GM23338 (cell line): Measurements from ENCODE around the gene EPHA5. TPM values are rescaled to one million over a fixed set of nuclear protein-coding genes. Genes with fewer than 3 reads are reported as not detected.

Source experiments
- ATAC-seq: fragments of 200-7000 bp; cut with Tn5 transposase; 3 replicates; pipeline ENCODE4 v1.9.1; 2020
- DNase-seq: peaks from one replicate; pipeline ENCODE4 v3.0.0-alpha.2; 2015; ENCODE audit warnings: low spot score
- H2AFZ ChIP-seq: fragments of 200-600 bp; sonication (generic); 2 replicates; pipeline ENCODE4 v1.8.0; 2016; ENCODE audit warnings: antibody characterized with exemption, mild to moderate bottlenecking, moderate library complexity
- H3F3A ChIP-seq: fragments of 200-600 bp; sonication (generic); replicated peaks from 2 replicates; pipeline ENCODE4 v1.8.0; 2017; ENCODE audit warnings: antibody characterized with exemption, mixed run types, low read depth
- H3K27ac ChIP-seq: fragments of 200-600 bp; sonication (generic); 2 replicates; pipeline ENCODE4 v1.6.1; 2016; ENCODE audit warnings: low read depth
- H3K27me3 ChIP-seq: fragments of 200-600 bp; sonication (generic); 2 replicates; pipeline ENCODE4 v1.8.0; 2016; ENCODE audit warnings: mild to moderate bottlenecking, mixed run types, moderate library complexity; ENCODE audit not compliant: insufficient read depth
- H3K36me3 ChIP-seq: fragments of 200-600 bp; sonication (generic); 2 replicates; pipeline ENCODE4 v1.8.0; 2016; ENCODE audit warnings: mild to moderate bottlenecking; ENCODE audit not compliant: insufficient read depth
- H3K4me1 ChIP-seq: fragments of 200-600 bp; sonication (generic); 2 replicates; pipeline ENCODE4 v1.8.0; 2016; ENCODE audit warnings: mild to moderate bottlenecking, moderate library complexity; ENCODE audit not compliant: insufficient read depth
- H3K4me2 ChIP-seq: fragments of 200-600 bp; sonication (generic); 2 replicates; pipeline ENCODE4 v1.7.1; 2017; ENCODE audit warnings: mixed run types
- H3K4me3 ChIP-seq: fragments of 200-600 bp; sonication (generic); 2 replicates; pipeline ENCODE4 v1.6.1; 2016; ENCODE audit warnings: mixed run types
- H3K79me2 ChIP-seq: fragments of 200-600 bp; sonication (generic); replicated peaks from 2 replicates; pipeline ENCODE4 v1.8.0; 2017; ENCODE audit warnings: mild to moderate bottlenecking; ENCODE audit not compliant: insufficient read depth
- H3K9me2 ChIP-seq: fragments of 200-600 bp; sonication (generic); 2 replicates; pipeline ENCODE4 v1.8.0; 2017; ENCODE audit not compliant: insufficient read depth
- H4K20me1 ChIP-seq: fragments of 200-600 bp; sonication (generic); replicated peaks from 2 replicates; pipeline ENCODE4 v1.8.0; 2017; ENCODE audit warnings: mild to moderate bottlenecking; ENCODE audit not compliant: insufficient read depth
- H3K27ac Mint-ChIP-seq: 2 replicates; pipeline ENCODE4 v1.8.0; 2020; ENCODE audit warnings: inconsistent platforms, mild to moderate bottlenecking, moderate library complexity, mixed read lengths
- H3K27me3 Mint-ChIP-seq: 3 replicates; pipeline ENCODE4 v1.8.0; 2022; ENCODE audit warnings: low read depth, mild to moderate bottlenecking, moderate library complexity, mixed read lengths, inconsistent platforms; ENCODE audit not compliant: insufficient read depth, poor library complexity
- H3K36me3 Mint-ChIP-seq: 3 replicates; pipeline ENCODE4 v1.8.0; 2021; ENCODE audit warnings: low read depth, mild to moderate bottlenecking, inconsistent platforms, moderate library complexity, mixed read lengths
- H3K4me1 Mint-ChIP-seq: 3 replicates; pipeline ENCODE4 v1.8.0; 2020; ENCODE audit warnings: mild to moderate bottlenecking, inconsistent platforms, mixed read lengths
- H3K4me3 Mint-ChIP-seq: 3 replicates; pipeline ENCODE4 v1.8.0; 2021; ENCODE audit warnings: moderate library complexity, mild to moderate bottlenecking, inconsistent platforms, mixed read lengths
- H3K9me3 Mint-ChIP-seq: 3 replicates; pipeline ENCODE4 v1.8.0; 2020; ENCODE audit warnings: moderate library complexity, mild to moderate bottlenecking, inconsistent platforms, mixed read lengths
- EZH2 ChIP-seq: fragments of 200-600 bp; sonication (generic); IDR thresholded peaks from one replicate; pipeline ENCODE4 v1.8.0; 2017; ENCODE audit warnings: antibody characterized with exemption, mild to moderate bottlenecking, low read depth; ENCODE audit not compliant: unreplicated experiment
- EZH2phosphoT487 ChIP-seq: fragments of 200-600 bp; sonication (generic); IDR thresholded peaks from one replicate; pipeline ENCODE4 v1.8.1; 2018; ENCODE audit warnings: antibody characterized with exemption; ENCODE audit not compliant: unreplicated experiment
- NANOG ChIP-seq: IDR thresholded peaks from 2 replicates; pipeline ENCODE4 v1.6.1; 2016; ENCODE audit warnings: antibody characterized with exemption, borderline replicate concordance
- POLR2AphosphoS5 ChIP-seq: IDR thresholded peaks from 2 replicates; pipeline ENCODE4 v1.6.1; 2016; ENCODE audit warnings: antibody characterized with exemption, low read depth
- ZNF114 ChIP-seq: fragments of 250-450 bp; sonication (Bioruptor Pico); IDR thresholded peaks from 2 replicates; pipeline ENCODE4 v1.5.0; 2020; ENCODE audit warnings: mild to moderate bottlenecking, moderate library complexity
- polyA plus RNA-seq: library from polyadenylated mRNA; unstranded; fragments of >200 nt; fragmentation: Nextera tagmentation; extraction: Ambion mirVana; gene quantifications from 2 replicates; pipeline ENCODE4 v1.2.1, GENCODE V29; 2016
- total RNA-seq: library from RNA; depleted of rRNA; stranded (reverse); fragments of >200 nt; shearing (Covaris generic); gene quantifications from 2 replicates; pipeline ENCODE4 v1.2.3, GENCODE V29; 2014
- TF ChIP-seq, protein P1 (sequence below): fragments of 250-450 bp; sonication (Bioruptor Pico); IDR thresholded peaks from 2 replicates; pipeline ENCODE4 v1.5.0; 2020; ENCODE audit warnings: mild to moderate bottlenecking, moderate library complexity
- TF ChIP-seq, protein P2 (sequence below): IDR thresholded peaks from one replicate; pipeline ENCODE4 v1.6.1; 2018; ENCODE audit warnings: antibody characterized with exemption; ENCODE audit not compliant: unreplicated experiment
- TF ChIP-seq, protein P3 (sequence below), 2 experiments: fragments of 200-600 bp in 1 of 2; sonication (generic) in 1 of 2; conservative IDR thresholded peaks; 2 replicates each; pipeline versions ENCODE4 v1.5.1 to v1.6.1; 2016 to 2017; ENCODE audit warnings: antibody characterized with exemption in 2 of 2, low read depth in 2 of 2, mild to moderate bottlenecking in 2 of 2, moderate library complexity in 1 of 2
- TF ChIP-seq, protein P4 (sequence below): IDR thresholded peaks from 2 replicates; pipeline ENCODE4 v1.6.1; 2016; ENCODE audit warnings: antibody characterized with exemption

EPHA5 gene
- total and polyA plus RNA-seq, 2 experiments from 2014 or later, result 0.05 to 0.24 TPM

DNA sequence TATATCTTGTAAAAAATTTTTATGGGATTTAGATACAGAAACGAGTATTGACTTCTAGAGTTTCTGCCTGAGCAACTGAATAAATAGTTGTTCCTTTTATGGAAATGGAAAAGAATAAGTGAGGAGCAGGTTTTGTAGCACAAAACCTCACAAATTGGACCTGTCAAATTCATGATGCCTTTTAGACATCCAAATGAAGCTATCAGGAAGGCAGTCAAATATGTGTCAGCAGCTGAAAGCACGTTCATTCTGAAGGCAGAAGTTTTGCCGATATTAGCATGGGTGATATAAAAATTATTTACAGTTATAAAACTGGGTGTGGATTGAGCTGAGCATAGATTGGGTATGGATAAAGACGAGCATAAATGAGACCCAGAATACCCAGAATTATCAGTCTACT, 374.0 kb downstream of the EPHA5 start:
- no peaks in the 10 kb centered on the region for H3K4me1 ChIP-seq
- no peaks in the 10 kb centered on the region for H3F3A ChIP-seq
- no peaks in the 10 kb centered on the region for H4K20me1 ChIP-seq
- DNase-seq, result no peak
- no peak overlapping the region for H3K27ac Mint-ChIP-seq
- no peak overlapping the region for H2AFZ ChIP-seq
- no peaks in the 10 kb centered on the region for H3K79me2 ChIP-seq
- peaks cover 6% of the 10 kb centered on the region; the same call in 2 of the 3 replicates for H3K9me3 Mint-ChIP-seq
- no peaks in the 10 kb centered on the region for H3K36me3 Mint-ChIP-seq
- H3K4me1 Mint-ChIP-seq, result no peaks in the 10 kb centered on the region
- no peaks in the 10 kb centered on the region for H3K27me3 ChIP-seq
- no peaks in the 10 kb centered on the region for H3K36me3 ChIP-seq
- no peaks in the 10 kb centered on the region for H3K27me3 Mint-ChIP-seq
- ATAC-seq, result no peak
- H3K4me3 Mint-ChIP-seq, result no peak overlapping the region
- H3K4me3 ChIP-seq, result no peak overlapping the region
- H3K9me2 ChIP-seq, result no peaks in the 10 kb centered on the region
- no peak overlapping the region for H3K27ac ChIP-seq
- TF ChIP-seq ZNF114 (CRISPR knock-in tag) (no peak), EZH2phosphoT487 (no peak), POLR2AphosphoS5 (no peak), NANOG (no peak), EZH2 (no peak)
- TF ChIP-seq, protein P1, sequence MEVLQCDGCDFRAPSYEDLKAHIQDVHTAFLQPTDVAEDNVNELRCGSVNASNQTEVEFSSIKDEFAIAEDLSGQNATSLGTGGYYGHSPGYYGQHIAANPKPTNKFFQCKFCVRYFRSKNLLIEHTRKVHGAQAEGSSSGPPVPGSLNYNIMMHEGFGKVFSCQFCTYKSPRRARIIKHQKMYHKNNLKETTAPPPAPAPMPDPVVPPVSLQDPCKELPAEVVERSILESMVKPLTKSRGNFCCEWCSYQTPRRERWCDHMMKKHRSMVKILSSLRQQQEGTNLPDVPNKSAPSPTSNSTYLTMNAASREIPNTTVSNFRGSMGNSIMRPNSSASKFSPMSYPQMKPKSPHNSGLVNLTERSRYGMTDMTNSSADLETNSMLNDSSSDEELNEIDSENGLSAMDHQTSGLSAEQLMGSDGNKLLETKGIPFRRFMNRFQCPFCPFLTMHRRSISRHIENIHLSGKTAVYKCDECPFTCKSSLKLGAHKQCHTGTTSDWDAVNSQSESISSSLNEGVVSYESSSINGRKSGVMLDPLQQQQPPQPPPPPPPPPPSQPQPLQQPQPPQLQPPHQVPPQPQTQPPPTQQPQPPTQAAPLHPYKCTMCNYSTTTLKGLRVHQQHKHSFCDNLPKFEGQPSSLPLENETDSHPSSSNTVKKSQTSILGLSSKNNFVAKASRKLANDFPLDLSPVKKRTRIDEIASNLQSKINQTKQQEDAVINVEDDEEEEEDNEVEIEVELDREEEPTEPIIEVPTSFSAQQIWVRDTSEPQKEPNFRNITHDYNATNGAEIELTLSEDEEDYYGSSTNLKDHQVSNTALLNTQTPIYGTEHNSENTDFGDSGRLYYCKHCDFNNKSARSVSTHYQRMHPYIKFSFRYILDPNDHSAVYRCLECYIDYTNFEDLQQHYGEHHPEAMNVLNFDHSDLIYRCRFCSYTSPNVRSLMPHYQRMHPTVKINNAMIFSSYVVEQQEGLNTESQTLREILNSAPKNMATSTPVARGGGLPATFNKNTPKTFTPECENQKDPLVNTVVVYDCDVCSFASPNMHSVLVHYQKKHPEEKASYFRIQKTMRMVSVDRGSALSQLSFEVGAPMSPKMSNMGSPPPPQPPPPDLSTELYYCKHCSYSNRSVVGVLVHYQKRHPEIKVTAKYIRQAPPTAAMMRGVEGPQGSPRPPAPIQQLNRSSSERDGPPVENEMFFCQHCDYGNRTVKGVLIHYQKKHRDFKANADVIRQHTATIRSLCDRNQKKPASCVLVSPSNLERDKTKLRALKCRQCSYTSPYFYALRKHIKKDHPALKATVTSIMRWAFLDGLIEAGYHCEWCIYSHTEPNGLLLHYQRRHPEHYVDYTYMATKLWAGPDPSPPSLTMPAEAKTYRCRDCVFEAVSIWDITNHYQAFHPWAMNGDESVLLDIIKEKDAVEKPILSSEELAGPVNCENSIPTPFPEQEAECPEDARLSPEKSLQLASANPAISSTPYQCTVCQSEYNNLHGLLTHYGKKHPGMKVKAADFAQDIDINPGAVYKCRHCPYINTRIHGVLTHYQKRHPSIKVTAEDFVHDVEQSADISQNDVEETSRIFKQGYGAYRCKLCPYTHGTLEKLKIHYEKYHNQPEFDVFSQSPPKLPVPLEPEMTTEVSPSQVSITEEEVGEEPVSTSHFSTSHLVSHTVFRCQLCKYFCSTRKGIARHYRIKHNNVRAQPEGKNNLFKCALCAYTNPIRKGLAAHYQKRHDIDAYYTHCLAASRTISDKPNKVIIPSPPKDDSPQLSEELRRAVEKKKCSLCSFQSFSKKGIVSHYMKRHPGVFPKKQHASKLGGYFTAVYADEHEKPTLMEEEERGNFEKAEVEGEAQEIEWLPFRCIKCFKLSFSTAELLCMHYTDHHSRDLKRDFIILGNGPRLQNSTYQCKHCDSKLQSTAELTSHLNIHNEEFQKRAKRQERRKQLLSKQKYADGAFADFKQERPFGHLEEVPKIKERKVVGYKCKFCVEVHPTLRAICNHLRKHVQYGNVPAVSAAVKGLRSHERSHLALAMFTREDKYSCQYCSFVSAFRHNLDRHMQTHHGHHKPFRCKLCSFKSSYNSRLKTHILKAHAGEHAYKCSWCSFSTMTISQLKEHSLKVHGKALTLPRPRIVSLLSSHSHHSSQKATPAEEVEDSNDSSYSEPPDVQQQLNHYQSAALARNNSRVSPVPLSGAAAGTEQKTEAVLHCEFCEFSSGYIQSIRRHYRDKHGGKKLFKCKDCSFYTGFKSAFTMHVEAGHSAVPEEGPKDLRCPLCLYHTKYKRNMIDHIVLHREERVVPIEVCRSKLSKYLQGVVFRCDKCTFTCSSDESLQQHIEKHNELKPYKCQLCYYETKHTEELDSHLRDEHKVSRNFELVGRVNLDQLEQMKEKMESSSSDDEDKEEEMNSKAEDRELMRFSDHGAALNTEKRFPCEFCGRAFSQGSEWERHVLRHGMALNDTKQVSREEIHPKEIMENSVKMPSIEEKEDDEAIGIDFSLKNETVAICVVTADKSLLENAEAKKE, result no peak
- TF ChIP-seq, protein P2, sequence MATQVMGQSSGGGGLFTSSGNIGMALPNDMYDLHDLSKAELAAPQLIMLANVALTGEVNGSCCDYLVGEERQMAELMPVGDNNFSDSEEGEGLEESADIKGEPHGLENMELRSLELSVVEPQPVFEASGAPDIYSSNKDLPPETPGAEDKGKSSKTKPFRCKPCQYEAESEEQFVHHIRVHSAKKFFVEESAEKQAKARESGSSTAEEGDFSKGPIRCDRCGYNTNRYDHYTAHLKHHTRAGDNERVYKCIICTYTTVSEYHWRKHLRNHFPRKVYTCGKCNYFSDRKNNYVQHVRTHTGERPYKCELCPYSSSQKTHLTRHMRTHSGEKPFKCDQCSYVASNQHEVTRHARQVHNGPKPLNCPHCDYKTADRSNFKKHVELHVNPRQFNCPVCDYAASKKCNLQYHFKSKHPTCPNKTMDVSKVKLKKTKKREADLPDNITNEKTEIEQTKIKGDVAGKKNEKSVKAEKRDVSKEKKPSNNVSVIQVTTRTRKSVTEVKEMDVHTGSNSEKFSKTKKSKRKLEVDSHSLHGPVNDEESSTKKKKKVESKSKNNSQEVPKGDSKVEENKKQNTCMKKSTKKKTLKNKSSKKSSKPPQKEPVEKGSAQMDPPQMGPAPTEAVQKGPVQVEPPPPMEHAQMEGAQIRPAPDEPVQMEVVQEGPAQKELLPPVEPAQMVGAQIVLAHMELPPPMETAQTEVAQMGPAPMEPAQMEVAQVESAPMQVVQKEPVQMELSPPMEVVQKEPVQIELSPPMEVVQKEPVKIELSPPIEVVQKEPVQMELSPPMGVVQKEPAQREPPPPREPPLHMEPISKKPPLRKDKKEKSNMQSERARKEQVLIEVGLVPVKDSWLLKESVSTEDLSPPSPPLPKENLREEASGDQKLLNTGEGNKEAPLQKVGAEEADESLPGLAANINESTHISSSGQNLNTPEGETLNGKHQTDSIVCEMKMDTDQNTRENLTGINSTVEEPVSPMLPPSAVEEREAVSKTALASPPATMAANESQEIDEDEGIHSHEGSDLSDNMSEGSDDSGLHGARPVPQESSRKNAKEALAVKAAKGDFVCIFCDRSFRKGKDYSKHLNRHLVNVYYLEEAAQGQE, result no peak
- TF ChIP-seq, protein P3, sequence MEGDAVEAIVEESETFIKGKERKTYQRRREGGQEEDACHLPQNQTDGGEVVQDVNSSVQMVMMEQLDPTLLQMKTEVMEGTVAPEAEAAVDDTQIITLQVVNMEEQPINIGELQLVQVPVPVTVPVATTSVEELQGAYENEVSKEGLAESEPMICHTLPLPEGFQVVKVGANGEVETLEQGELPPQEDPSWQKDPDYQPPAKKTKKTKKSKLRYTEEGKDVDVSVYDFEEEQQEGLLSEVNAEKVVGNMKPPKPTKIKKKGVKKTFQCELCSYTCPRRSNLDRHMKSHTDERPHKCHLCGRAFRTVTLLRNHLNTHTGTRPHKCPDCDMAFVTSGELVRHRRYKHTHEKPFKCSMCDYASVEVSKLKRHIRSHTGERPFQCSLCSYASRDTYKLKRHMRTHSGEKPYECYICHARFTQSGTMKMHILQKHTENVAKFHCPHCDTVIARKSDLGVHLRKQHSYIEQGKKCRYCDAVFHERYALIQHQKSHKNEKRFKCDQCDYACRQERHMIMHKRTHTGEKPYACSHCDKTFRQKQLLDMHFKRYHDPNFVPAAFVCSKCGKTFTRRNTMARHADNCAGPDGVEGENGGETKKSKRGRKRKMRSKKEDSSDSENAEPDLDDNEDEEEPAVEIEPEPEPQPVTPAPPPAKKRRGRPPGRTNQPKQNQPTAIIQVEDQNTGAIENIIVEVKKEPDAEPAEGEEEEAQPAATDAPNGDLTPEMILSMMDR (conservative IDR thresholded peaks at IDR 0.05; ENCODE audit: low read depth in 2 of 2), result no peak
- TF ChIP-seq, protein P4, sequence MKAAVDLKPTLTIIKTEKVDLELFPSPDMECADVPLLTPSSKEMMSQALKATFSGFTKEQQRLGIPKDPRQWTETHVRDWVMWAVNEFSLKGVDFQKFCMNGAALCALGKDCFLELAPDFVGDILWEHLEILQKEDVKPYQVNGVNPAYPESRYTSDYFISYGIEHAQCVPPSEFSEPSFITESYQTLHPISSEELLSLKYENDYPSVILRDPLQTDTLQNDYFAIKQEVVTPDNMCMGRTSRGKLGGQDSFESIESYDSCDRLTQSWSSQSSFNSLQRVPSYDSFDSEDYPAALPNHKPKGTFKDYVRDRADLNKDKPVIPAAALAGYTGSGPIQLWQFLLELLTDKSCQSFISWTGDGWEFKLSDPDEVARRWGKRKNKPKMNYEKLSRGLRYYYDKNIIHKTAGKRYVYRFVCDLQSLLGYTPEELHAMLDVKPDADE, result no peak
- no peak overlapping the region for H3K4me2 ChIP-seq
